Head of caudate nucleus (tissue), 42 donors: ENCODE data around the gene MEP1B.
"Not testable (repeated sequence)": the region's sequence is repeated elsewhere in the genome, so short reads cannot be mapped to it uniquely, and the experiment has no call there.

Experiments
- DNase-seq, 42 donors: peaks; one replicate each; pipeline versions ENCODE4 v3.0.0 to v3.0.0-alpha.2; 2020 to 2021; ENCODE audit warnings: mixed read lengths in 7 of 42
- intact Hi-C: fragments of 100-400 bp; cut with DNase I; formaldehyde crosslinking; loops from one replicate; pipeline ENCODE4 v1.15.0; 2022

MEP1B gene

DNA sequence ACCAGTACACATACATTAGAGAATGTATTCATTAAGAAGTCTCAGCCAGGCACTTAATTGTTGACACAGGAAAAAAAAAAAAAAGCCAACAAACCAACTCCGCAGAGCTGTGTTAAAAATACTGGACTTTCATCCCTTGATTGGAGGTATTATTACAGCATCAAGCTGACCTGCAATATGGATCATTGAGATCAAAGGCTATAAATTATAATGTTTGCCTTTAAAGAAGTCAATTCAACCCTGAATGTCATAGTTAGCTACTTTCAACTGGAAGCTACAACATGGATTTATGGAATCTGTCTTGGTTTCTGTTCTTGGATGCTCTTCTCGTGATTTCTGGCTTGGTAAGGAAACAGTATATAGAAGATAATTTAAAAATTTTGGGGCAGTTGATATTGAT lies at the start of gene MEP1B:
MEP1B (plus strand) TSS at position 250 of the 400 bp plus-strand sequence; CDS start at position 282, 32 bp downstream.
- intact Hi-C loops, result no loop called here

DNA sequence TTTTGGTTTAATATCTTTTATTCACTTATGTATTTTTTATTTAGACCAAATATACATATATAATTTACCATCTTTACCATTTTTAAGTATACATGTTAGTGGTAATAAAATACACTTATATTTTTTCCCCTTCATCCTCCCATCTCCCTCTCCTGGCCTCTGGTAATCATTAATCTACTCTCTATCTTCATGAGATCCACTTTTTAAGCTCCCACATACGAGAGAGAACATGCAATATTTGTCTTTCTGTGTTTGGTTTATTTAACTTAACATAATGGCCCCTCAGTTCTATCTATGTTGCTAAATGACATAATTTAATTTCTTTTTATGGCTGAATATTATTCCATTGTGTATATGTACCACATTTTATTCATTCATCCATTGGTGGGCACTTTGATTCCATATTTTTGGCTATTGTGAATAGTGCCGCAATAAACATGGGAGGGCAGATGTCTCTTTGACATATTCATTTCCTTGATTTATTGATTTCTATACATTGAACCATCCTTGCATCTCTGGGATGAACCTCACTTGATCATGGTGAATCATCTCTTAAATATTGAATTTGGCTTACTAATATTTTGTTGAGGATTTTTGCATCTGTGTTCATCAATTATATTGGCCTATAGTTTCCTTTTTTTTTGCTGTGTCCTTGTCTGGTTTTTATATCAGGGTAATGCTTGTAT lies 41.5 kb upstream of the MEP1B start:
- intact Hi-C loops, result no loop called here
- no peak for DNase-seq

More for the DNA sequence above, at the start of gene MEP1B:
- DNase-seq, result no peak

- intact Hi-C loops, result no loop called here
- no peak for DNase-seq
Observed at GRCh38 chr18:32152705-32153448, 37.0 kb upstream of the MEP1B start.

DNA sequence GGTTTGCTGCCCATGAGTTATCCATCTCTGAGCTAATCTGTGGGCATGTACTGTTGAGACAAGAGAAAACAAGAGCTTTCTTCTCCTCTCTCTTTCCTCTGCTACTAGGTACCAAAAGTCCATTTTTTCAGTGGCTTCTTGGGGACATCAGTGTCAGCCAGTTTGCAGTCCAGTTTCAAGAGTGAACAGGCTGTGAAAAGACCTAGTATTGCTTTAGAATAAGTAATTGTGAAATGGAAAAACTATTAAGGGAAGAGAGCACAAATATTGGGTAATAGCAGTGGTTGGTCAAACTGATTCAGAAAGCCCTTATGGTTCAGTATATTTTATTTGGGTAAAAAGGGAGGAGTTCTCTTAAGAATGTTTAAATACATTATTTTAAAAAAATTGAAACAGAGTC lies 33.0 kb upstream of the MEP1B start:
- no peak for DNase-seq
- intact Hi-C loops, result no loop called here

- DNase-seq, result no peak
- intact Hi-C loops, result no loop called here
Observed at GRCh38 chr18:32157580-32157979, 32.3 kb upstream of the MEP1B start.

DNA sequence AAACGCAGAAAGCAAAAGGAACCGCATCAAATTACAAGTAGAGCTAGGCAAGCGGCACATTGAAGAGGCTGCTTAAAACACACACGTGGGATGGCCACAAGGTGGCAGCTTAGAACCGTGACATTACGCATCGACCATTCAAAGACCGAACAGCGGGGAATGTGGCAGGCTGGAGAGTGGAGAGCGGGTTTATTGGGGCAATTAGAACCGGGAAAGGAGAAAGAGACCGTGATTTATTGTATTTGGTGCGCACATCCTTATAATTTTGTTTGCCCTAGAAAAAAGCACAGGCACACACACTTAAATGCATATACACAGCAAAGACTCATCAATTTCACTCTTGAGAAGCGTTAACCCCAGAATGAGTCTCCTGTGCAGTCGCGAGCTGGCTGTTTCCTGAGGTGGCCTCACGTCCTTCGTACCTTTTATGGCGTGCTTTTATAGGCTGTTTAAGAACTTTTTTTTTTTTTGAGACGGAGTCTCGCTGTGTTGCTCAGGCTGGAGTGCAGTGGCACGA lies 31.7 kb upstream of the MEP1B start:
- intact Hi-C loops, result loop anchor here (2.0 kb wide), 1 partner anchor 393 kb away; no protein-coding TSS in a partner anchor
- peak; percentile 66 to 93 (median 85) for DNase-seq

DNA sequence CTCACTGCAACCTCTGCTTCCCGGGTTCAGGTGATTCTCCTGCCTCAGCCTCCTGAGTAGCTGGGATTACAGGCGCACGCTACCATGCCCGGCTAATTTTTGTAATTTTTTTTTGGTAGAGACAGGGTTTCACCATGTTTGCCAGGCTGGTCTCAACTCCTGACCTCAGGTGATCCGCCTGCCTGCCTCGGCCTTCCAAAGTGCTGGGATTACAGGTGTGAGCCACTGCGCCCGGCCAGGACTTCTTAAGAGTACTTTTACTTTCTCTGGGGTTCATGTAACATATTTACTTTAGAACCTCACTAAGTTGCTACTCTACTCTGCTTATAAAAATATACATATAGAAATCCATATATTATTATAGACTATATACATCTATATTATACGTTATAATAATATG lies 31.2 kb upstream of the MEP1B start:
- intact Hi-C loops, result loop anchor here (2.0 kb wide), 1 partner anchor 392 kb away; no protein-coding TSS in a partner anchor

DNA sequence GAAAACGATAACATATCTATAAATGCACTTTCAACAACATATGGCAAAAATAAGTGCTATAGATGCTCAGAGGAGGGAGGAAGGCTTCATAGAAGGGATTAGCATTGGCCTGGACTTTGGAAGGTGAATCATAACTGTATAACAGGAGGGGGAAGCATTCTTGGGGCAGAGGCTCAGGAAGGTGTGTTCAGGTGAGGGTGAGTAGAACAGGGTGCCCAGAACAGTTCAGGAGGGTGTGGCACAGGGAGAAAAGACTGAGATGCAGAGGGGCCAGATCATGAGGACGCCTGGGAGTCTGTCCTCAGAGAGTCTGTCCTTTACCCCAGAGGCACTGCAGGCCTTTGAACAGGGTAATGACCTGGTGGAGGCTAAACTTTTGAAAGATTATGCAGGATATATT lies 29.3 kb upstream of the MEP1B start:
- intact Hi-C loops, result no loop called here
- no peak for DNase-seq

More for the DNA sequence above, 31.2 kb upstream of the MEP1B start:
- DNase-seq, result not testable (repeated sequence)

DNA sequence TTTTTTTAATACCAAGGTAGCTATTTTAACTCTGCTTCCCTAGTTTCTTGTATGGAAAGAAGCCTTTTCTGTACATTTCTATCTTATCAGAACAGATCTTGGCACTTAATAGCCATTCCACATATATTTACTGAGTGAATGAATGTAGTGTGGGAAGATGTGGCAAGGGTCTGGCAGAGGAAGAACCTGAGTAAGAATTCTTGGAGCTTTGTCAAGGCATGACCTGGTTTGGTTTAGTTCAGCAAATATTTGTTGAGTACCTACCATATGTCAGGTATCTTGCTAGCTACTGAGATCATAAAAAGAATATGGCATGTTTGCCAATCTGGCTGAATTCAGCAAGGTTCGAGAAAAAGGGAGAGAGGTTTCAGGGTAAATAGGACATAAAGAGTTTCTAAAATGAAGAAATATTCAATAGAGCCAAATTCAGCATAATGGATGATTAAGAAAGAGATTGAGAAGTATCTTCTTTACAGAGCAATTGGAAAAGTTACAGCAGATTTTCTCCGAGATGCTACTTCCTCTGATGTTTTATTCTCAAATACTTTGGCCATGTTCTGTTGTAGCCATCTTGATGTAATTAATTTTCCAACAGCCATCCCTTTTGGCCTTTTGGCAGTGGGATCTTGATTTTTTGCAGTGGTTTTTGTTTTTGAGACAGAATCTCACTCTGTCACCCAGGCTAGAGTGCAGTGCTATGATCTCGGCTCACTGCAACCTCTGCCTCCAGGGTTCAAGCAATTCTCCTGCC lies 21.7 kb upstream of the MEP1B start:
- intact Hi-C loops, result no loop called here
- DNase-seq, result no peak

GRCh38 chr18:32173654-32174053 lies 16.2 kb upstream of the MEP1B start:
- intact Hi-C loops, result no loop called here
- no peak for DNase-seq

DNA sequence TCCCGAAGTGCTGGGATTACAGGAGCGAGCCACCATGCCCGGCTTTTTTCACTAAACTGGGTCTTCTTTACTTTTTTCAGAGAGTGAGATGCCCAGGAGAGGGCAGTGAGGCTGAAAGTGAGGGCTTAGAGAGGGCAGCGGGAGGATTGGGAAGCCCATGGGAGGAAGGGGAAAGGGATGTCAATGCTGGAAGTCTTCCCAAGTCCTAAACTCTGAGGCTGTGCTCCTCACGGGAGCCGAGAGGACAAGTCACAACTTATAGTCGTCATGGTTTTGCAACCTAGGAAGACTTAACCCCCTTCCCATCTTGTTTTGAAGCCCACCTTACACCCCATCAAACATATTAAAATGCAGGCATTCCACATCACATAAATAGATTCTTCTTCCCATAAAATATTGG lies 15.1 kb upstream of the MEP1B start:
- intact Hi-C loops, result no loop called here
- DNase-seq, result no peak

GRCh38 chr18:32175265-32175664 lies 14.6 kb upstream of the MEP1B start:
- peak in 9 of 42 donors; percentile 5 to 58 (median 30) for DNase-seq
- intact Hi-C loops, result no loop called here

DNA sequence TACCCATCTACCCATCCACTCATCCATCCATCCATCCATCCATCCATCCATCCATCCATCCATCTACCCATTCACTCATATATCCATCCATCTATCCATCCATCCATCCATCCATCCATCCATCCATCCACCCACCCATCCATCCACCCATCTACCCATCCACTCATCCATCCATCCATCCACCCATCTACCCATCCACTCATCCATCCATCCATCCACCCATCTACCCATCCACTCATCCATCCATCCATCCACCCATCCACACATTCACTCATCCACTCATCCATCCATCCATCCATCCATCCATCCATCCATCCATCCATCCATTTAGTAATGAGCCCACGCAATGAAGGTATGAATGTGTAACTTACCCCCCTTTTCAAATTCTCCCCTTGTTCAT lies 13.1 kb upstream of the MEP1B start:
- intact Hi-C loops, DNase-seq: not testable (repeated sequence)

GRCh38 chr18:32177530-32177929 lies 12.3 kb upstream of the MEP1B start:
- DNase-seq, result no peak
- intact Hi-C loops, result no loop called here

DNA sequence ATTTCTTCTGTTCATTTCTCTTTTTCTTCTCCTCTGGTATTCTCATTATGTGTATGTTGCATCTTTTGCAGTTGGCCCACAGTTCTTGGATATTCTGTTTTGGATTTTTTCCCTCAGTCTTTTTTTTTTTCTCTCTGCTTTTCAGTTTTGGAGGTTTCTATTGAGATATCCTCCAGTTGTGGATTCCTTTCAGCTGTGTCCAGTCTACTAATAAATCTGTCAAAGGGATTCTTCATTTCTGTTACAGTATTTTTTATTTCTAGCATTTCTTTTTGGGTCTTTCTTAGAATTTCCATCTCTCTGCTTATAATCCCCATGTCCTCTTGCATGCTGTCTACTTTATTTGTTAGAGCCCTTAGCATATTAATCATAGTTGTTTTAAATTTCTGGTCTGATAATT lies 6.3 kb upstream of the MEP1B start:
- intact Hi-C loops, result no loop called here
- no peak for DNase-seq

GRCh38 chr18:32190209-32190608 lies 370 bp downstream of the MEP1B start:
- intact Hi-C loops, result no loop called here

DNA sequence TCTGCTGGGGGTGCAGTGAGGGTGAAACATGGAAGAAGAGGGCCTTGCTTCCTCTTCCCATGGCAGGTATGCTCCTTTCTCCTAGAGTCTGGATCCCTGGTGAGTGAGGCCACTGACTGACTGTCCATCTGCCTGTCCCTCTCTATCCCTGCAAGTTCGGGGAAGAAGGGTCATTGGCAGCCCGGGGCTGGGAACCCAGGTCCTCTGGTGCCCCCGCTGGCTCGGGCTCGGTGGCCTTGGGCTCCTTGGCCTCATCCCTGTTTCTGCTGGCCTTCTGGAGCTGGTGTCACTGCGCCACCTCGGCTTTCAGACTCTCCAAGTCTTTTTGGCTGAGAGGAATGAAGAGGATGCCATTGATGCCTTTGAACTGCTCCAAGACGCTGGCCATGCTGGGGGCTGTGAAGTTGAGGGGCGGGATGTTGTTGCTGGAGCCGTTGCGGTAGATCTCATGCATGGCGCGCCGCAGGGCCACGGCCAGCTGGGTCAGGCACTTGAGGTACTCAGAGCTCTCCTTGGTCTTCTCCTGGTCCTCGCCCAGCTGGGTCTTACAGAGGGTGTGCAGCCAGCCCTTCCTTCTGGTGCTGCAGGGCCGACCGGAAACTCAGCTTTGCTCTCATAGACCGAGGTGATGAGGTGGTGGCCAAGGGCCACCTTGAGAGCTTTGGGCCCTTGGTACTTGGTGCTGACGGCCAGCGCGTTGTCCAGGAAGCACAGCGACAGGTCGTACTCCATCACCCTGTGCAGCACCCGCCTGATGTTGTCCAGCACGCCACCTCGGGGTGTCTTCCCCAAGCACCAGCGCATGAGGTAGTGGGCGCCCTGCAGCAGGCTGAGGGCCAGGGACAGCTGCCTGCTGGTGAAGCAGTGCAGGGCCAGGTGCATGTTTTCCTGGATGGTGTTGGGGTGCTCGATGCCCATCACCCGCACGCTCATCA lies 6.3 kb downstream of the MEP1B start:
- intact Hi-C loops, result no loop called here
- no peak for DNase-seq

More at GRCh38 chr18:32190209-32190608, 370 bp downstream of the MEP1B start:
- DNase-seq, result no peak

- intact Hi-C loops, result no loop called here
- no peak for DNase-seq
Observed at GRCh38 chr18:32200766-32201165, 10.9 kb downstream of the MEP1B start.
